ENCODE data around the gene APBA3. TPM values are rescaled to one million over a fixed set of nuclear protein-coding genes. Genes with fewer than 3 reads are reported as not detected.

Gene APBA3
- total and polyA plus RNA-seq, 2 of the 4 experiments (the other 2 are of a cell fraction) = 9.5 to 18.4 TPM

DNA sequence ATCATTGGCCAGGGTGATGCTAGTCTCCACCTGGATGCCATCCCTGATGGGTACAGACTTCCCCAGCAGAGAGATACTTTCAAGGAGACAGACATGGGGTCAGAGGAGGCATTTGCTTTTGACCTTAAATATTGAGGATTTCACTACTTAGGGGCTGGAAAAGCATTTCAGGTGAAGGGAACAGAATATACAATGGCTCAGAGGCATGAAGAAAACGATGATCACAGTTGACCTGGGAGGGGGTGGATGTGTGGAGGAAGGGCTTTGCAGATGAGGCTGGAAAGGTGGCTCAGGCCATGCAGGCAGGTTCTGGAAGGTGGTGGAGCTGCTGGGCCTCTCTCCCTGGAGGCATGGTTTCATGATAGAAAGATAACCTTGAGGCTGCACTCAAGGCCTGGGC, 20.8 kb upstream of the APBA3 start:
- Histone ChIP-seq H2AFZ (replicated peaks; ENCODE audit: low read length, poor library complexity) (no peak overlapping the region), H2BK5ac (ENCODE audit: low read depth, low read length, poor library complexity, severe bottlenecking) (no peak overlapping the region), H2AK5ac (ENCODE audit: low read depth, low read length) (no peak overlapping the region), H4K8ac (ENCODE audit: low read depth in 2 of 2, low read length in 2 of 2) (no peak overlapping the region), H3K9me3 (ENCODE audit: control insufficient read depth, insufficient read depth, low read length) (peaks cover 24% of the 10 kb centered on the region), H3K27ac (ENCODE audit: insufficient read depth, low read length) (no peak overlapping the region), H3K27me3 (ENCODE audit: control insufficient read depth, insufficient read depth, low read length) (peaks cover 19% of the 10 kb centered on the region), H2BK120ac (ENCODE audit: low read depth, low read length) (no peak overlapping the region), H4K20me1 (ENCODE audit: insufficient read depth, low read length) (no peaks in the 10 kb centered on the region), H3K18ac (ENCODE audit: low read depth, low read length) (no peak overlapping the region), H3K79me1 (ENCODE audit: low read depth in 1 of 2, low read length in 2 of 2) (no peaks in the 10 kb centered on the region), H2BK20ac (ENCODE audit: low read depth, low read length) (no peak overlapping the region), H4K91ac (ENCODE audit: insufficient read depth, low read depth, low read length) (no peak overlapping the region), H3K4ac (ENCODE audit: low read depth, low read length) (no peak overlapping the region), H3K4me2 (ENCODE audit: low read depth, low read length) (no peak overlapping the region), H3K9me1 (ENCODE audit: insufficient read depth, low read length) (no peaks in the 10 kb centered on the region), H4K5ac (ENCODE audit: low read depth, low read length) (no peak overlapping the region), H3K9ac (ENCODE audit: low read depth, low read length) (no peak overlapping the region), H3K56ac (ENCODE audit: extremely low read depth, insufficient read depth, low read length) (no peak overlapping the region), H3K4me1 (ENCODE audit: control insufficient read depth, insufficient read depth, low read length) (no peaks in the 10 kb centered on the region), H2AK9ac (replicated peaks; ENCODE audit: low read depth, low read length, poor library complexity) (no peak overlapping the region), H3K4me3 (ENCODE audit: insufficient read depth, low read depth, low read length) (no peak overlapping the region), H3K36me3 (ENCODE audit: control insufficient read depth, insufficient read depth, low read length) (no peaks in the 10 kb centered on the region), H3K14ac (replicated peaks; ENCODE audit: low read depth, low read length) (no peak overlapping the region), H3K23ac (ENCODE audit: low read depth, low read length) (no peak overlapping the region), H2BK15ac (ENCODE audit: low read depth, low read length) (no peak overlapping the region)
- CTCF ChIA-PET = no interaction called here
- DNase-seq (no peak), ATAC-seq (ENCODE audit: low read depth) (no peak)
- intact Hi-C loops (cut with micrococcal nuclease) (no loop called here), in situ Hi-C loops (cut with MboI; ENCODE audit: low sequenced_read_pairs) (no loop called here), dilution Hi-C loops (cut with HindIII; ENCODE audit: low sequenced_read_pairs, unreplicated experiment) (no loop called here)
- WGBS, 2 experiments (ENCODE audit: extremely low coverage in 2 of 2, insufficient read length in 1 of 2) = no CpG with 5 or more reads among the region's 1 CpG
- no TSS peak for BruUV-seq (replicated peaks)
- POLR2A ChIA-PET (ENCODE audit: unreplicated experiment) = no interaction called here
- TF ChIP-seq NFE2L2 (IDR thresholded peaks at IDR 0.05; ENCODE audit: low read depth, low read length) (no peak), POLR2A (IDR thresholded peaks at IDR 0.05; ENCODE audit: low read depth, low read length) (no peak), CHD1 (IDR thresholded peaks at IDR 0.05; ENCODE audit: low read depth, low read length) (no peak), RFX5 (IDR thresholded peaks at IDR 0.05; ENCODE audit: low read depth, low read length) (no peak), RCOR1 (IDR thresholded peaks at IDR 0.05; ENCODE audit: insufficient replicate concordance, low read length) (peak; percentile 82)
- TF ChIP-seq, protein P1, sequence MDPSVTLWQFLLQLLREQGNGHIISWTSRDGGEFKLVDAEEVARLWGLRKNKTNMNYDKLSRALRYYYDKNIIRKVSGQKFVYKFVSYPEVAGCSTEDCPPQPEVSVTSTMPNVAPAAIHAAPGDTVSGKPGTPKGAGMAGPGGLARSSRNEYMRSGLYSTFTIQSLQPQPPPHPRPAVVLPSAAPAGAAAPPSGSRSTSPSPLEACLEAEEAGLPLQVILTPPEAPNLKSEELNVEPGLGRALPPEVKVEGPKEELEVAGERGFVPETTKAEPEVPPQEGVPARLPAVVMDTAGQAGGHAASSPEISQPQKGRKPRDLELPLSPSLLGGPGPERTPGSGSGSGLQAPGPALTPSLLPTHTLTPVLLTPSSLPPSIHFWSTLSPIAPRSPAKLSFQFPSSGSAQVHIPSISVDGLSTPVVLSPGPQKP (IDR thresholded peaks at IDR 0.05; ENCODE audit: borderline replicate concordance, low read depth, low read length) = no peak
